HG03097 (cell line): ENCODE data around the gene POLR1H.

Experiments used
- ATAC-seq: cut with Tn5 transposase; IDR thresholded peaks from one replicate; pipeline ENCODE4 v1.9.1; 2021; ENCODE audit not compliant: unreplicated experiment, low FRiP score

POLR1H gene

DNA sequence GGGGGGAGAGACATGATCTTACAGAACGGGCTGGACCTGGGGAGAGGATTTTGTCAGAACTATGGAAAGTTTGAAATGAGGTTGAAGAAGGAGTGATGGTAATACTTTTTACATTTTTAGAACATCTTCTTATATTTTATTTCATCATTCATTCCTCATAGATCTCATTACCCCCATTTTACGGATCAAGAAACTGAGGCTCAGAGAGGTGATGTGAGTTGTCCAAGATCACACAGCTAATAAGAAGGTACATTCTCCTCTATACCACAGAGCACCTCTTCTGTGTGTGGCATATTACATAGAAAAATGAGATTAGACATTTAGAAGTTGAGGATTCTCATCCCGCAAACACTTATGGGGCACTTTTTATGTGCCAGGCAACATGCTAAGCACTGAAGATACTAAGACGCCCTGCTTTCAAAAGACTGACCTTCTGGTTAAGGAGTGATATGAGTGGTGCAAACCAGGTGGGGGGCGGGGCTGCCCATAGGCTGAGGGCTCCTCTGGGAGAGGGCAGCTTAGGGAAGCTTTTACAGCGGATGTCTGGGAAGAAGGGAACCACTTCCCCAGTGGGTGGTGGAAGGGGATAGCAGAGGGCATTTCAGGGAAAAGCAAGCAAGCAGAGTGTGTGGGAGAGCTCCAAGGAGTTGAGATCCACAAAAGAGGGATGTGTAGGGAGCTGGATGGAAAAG is 31.9 kb downstream of the POLR1H start:
- ATAC-seq = no peak

DNA sequence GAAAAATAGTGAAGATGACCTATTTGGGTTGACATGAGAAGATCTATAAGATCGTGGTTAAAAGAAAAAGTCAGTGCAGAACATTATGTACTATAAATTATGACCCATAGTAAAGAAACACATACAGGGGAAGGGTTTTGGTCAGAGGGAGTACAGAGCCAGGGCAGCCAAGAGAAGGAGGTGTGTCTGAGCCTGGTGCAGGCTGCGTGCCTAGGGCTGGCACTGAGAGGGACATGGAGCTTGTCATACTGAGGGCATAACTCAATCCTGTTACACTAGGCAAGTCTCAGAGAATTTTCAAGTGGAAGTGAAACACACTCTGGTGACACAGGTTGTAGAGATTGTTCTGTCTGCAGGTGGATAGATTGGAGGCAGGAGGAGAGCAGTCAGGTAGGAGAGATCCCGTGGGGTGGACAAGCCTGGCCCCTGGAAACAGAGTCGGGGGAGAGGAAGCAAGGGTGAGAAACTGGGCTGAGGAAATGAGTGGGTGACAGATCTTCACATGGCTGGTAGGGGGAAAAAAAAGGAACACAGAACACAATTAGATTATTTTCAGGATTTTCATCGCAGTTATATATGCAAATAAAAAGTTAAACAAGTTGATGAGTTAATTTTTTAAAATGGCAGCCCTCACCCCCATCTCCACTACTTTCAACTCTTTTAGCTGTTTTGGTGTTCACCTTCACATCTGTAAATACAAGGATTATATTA is 33.0 kb downstream of the POLR1H start:
- no peak for ATAC-seq

DNA sequence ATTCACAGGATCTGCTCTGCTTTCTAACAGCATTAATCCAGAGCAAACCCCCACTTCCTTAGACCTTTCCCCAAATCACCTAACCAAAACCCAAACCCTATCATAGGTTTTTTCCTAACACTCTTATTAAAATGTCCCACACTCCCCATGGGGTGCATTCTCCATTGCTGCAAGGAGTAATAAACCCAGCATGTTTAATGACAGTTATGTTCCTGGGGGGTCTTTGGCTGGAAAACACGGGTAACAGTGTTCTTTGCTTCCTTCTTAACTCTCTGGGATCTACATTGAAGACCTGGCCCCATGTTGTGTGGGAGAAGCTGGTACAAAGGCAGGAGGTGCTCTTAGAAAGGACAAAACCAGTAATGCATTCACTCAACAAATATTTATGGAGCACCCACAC is 35.8 kb downstream of the POLR1H start:
- ATAC-seq = no peak

DNA sequence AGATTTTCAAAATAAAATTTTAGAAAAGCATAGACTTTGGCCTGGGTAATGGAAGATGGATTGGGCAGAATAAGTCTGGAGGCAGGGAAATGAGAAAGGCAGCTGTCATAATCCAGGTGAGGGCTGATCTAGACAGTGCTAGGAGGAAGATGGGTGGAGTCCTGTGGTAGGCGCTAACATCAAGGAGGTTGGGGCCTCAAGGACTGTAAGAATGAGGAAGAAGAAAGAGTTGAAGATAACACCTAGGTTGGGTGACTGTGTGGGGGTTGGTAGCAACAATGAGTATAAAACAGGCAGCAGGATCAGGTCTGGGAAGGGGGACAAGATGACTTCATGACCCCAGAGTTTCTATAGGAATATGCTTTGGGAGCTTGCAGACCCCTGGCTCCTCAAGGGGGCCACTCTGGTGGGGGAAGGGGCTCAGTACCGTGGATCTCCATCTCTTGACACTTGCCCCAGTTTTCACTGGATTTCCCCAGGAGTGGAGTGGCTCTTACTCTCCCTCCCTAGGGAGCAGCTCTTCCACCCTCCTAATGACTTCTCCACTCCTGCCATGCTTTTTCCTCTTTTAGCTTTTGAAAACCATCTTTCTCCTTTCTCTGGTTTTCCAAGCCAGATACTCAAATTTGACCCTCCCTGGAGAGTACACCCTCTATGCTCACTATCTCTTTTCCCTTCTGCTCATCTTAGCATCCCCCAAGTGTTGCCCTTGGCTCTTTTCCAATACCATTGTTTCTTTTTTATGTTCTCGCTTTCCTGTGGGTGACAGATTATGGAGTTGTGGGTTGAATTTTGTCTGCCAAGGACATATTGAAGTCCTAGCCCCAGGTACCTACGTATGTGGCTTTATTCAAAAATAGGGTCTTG is 37.1 kb downstream of the POLR1H start:
- no peak for ATAC-seq

DNA sequence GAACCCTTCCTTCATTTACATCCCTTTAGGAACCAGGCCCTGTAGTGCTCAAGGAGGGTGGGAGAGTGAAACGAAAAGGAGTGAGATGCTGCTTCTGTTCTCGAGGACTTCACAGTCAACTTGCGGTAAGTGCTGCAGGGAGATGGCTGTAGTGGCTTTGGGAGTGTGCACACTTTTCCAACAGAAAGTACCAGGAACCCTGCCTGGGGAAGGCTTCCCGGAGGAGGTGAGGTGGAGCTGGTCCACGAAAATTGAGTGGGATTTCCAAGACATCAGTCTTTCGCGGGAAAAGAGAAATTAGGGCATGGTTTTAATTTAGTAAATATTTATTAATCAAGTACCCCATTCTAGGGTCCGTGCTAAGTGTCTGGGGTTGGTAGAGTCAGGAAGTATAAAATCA is 39.1 kb downstream of the POLR1H start:
- ATAC-seq = no peak

DNA sequence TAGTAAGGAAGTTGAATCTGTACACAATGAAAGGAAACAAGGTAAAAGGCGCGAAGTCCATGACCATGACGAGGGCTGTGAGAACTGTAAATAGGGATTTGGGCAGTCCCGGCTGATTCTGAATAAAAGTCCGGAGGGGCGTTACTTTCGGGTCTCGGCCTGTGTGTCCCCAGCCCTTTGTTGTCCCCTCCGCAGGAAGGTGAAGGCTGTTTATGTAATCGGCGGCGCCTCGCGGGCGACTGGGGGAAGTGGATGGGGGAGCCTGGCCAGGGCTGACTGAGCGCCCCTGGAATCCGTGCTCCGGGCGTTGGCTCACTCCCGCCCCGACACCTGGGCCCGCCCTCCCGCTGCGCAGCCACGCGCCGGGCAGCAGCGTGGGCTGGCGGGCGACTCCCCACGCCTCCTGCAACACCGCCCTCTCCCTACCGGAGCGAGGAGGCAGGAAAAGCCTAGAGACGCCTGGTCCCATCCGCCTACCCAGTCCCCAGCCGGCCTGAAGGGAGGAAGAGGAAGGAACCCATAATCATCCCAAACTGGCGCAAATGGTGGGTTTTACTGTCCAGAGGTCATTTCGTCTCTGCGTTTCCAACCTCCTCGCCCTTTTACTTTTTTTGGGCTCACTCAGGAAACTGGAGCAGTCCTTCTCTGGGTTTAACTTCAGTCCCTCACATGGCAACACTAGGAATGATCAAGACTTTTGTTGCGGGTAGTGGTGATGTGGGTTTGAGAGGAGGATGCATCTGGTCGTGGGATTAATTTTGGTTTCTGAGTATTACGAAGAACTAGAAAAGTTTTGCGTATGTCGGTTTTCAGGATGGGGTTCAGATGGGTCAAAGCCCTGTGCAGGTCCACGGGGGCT is 39.7 kb downstream of the POLR1H start:
- ATAC-seq = no peak

DNA sequence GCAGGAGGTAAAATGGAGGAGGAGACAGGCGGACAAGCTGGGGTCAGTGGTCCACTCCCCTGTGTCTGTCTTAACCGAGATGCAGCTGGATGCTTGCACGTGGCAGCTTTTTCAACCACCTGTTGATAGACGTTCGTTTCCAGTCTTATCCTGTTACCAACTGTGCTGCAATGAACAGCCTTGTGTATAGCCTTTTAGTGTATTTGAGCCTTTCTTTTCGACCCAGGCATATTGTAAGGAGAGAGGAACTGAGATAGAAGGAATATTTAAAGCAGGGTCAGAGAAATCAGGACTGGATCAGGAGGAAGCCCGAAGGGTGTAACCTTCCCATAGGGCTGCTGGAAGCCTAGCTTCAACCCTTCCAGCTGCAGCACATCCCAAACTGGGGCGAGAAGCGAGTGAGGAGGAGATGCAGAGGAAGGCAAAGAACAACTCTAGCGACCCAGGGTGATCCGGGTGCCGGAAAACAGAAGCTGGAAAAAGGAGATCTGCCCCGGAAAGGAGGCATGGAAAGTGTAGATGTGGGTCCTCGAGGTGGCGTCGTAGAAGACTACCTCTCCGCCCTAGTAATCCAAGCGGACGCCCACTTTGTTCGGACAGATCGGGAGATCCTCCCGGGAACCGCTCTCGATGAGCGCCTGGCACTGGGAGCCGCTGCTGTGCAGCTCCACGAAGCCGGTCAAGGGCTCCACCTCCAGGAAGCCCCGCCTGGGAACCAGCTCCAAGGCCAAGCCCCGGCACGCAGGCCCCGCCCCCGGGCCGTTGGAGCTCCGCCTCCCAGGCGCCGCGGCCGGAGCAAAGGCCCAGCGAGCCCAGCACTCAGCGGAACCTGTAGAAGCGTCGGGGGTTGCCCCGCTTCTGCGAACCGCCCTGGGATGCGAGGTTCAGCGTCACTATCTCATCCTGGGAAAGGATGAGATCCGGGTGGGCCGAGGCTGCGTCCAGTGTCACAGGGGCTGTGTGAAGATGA is 40.7 kb downstream of the POLR1H start:
- no peak for ATAC-seq

DNA sequence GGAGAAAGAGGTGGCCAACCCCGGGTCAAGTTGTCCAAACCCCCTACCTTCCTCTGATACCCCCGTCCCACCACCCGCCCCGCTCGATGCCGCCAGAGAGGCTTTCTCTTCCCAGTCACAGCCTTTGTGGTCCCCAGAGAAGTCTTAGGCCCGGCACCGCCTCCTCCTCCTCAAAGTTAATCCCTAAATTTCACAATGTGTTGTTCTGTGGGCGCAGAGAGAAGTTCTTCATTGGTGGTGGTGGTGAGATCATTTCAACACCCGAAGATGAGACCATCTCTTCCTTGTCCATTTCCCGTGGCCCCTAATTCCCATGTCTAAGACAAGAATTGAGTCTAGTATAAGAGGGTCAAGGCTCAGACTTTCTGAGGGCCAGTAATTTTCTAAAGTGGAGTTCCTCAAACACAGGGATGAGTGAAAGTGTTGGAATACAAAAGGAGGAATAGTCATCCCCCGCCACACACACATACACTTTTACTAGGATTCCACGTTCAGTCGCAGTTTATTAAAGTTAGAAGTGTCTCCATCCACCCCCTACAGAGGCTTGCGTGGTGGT is 41.4 kb downstream of the POLR1H start:
- no peak for ATAC-seq

DNA sequence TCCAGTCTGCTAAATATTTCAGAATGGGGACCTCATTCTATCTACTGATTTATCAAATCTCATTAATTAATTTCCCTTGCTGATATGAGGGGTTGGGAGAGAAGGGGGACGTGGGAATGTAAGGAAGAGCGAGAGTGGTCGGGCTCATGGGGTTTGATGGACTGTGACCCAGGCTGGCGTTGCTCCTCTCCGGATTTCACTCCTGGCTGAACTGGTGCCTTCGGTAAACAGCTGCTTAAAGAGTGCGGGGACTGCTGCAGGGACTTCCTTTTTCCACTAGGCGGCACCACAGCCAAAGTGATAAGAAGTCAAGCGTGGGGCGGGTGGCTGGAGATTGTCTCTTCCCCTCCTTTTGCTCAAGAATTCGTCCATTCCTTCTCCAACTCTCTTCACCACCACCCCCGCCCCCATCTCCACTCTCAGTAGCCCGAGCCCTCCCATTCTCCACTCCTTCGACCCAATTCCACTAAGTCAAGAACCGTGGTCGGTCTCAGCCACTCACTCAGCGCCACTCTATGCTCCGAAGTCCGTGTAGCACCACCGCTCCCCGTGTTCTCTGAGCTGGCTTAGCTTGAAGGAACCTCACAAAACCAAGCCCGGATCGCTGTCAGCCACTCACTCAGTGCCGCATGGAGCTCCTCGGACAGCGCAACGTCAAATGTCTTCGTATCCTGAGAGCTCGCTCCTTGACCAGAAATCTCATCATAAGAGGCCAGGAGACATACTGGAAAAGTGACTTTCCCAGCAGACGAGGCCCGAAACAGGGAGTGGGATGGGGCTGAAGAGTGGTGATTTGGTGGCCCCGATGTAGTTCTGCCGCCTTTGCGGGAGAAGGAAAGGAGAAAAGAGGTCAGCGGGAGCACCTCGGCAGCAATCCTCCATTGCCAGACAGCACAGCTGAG is 42.2 kb downstream of the POLR1H start:
- no peak for ATAC-seq

DNA sequence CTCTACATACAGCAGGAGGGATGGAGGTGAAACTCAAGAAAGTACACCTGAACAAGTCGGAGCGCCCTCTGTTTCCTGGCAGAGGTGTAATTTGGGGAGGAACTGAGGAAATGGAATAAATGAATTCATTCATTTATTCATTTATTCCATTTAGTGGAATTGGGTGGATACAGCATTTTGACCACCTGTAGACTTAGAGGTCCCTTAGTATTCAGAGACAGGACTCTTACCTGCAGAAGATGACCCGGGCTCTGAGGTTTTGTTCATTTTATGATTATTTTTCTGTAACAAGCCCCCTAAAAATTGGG is 42.8 kb downstream of the POLR1H start:
- ATAC-seq = no peak

DNA sequence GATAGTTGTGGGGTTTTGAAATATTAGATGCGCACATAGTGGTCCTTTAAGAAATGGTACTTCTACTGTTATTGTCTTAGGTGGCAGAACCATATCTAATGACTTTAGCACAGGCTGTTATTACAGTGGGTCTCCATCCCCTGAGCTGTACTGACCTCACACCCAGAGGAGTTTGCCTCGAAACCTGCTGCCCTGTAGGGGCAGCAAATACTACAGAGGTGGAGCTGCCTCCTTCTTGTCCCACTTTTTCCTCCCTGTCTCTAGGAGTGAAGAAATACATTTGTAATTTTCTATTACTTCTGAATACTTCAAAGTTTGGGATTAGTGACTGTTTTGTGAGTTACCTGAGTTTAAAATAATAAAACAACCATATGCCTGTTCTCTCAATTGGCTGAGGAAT is 43.6 kb downstream of the POLR1H start:
- no peak for ATAC-seq

DNA sequence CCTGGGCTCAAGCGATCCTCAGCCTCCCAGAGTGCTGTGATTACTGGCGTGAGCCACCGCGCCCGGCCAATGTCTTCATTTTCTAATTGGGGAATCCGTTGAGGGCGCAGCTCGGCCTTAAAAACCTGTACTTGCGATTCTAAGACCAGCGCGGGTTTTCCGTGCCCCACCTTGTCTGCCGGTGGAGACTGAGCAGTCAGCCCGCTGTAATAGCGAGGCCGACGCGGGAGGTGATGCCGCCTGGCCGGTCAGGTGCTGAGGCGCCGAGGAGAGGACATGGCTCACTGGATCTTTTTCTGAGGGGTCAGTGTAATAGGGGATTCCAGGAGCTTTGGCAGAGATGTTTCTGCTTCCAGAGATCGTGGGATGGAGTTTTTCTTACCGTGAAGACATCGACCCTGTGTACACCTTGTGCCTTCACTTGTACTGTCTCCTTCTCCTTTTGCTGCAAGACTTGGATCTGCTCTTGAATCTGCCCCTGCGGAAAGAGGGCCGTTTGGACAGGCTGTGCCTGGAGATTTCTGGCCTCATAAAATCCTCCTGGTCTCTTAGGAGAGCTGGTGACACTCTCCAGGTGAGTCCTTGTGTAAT is 50.3 kb downstream of the POLR1H start:
- ATAC-seq = no peak

DNA sequence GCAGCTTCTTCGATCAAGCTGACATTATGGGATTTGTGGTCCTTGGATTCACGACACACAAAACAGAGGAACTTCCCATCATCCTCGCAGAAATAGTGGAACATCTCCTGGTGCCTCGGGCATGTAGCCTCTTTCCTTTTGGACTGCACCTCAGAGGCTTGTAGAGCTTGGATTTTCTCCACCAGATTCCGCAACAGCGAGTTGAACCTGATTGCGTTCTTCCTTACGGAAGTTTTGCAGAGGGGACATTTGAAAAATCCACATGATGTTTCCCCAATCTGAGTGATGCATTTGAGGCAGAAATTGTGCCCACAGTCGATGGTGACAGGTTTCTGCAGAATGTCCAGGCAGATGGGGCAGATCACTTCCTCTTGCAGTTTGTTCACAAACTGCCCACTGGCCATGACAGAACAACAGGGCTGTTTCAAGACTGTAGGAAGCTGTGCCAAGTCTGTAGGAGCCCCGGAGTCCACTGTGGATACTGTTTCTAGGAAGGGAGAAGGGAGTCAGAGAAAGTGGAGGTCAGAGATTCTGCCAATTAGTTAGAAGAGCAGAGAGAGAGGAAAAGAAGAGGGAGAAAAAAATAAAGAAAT is 51.4 kb downstream of the POLR1H start:
- no peak for ATAC-seq

DNA sequence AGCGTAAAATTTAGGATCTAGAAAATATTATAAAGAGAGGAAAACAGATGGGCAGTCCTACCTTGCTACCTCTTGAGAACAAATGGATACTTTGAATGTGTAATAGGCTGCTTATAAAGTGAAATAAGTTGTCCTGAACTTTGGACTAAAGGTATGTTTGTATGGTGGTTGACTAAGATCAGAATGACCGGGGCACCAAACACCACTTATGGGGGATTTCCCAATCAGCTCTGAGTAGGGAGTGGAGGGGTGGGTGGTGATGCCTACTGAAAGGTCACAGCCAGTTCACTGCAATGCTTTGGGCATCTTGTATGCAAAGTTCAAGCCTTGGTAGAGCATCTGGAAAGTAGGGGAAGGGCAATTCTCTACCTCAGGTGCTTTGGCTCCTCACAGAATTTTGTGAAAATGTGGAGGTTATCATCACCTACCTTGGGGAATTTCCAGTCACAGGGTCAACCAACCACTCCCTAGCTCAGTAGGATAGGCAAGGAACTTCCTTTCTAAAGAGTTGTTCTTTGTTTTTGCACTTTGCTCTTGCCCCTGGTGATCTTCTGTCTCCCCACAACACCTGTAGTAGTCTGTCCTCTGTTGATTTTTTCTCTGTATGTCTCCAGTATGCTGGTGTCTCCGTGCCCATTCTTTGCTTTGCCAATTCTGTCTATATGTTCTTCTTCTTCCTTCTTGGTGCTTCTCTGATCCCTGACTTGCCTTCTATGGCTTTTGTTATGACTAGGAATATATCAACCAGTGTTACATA is 52.1 kb downstream of the POLR1H start, which contains the start of gene TRIM31:
Gene TRIM31 (minus strand): TSS at position 88 of the 757 bp plus-strand sequence. CDS start 285 bp downstream, outside the sequence.
- peak; percentile 86 for ATAC-seq

DNA sequence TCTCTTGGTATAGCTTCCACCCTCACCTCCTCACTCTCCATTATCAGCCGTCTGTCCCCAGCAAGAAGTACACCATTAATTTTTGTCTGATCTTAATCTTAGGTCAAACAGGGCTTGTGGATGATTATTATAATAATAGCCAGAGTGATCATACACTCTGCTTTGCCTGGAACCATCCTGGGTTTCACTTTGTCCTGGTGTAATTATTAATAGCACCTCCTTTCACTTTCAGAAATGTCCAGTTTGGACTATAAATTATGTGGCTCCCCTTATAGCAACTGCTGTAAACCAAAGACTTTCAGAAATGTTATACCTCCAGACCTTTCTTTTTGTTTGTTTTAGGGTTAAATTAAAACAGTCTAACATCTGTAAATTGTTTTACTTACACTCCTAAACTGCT is 52.8 kb downstream of the POLR1H start:
- no peak for ATAC-seq
